GM20431 (cell line): ENCODE measurements around the gene CIZ1.
"Not testable (repeated sequence)": the region's sequence is repeated elsewhere in the genome, so short reads cannot be mapped to it uniquely, and the experiment has no call there.

ENCODE experiments used
- in situ Hi-C: fragments of 300-500 bp; cut with MseI, MboI; formaldehyde crosslinking; loops from one replicate; pipeline ENCODE4 v1.15.0; 2020; ENCODE audit warnings: low sequenced_read_pairs; ENCODE audit not compliant: unreplicated experiment

CIZ1 gene

DNA sequence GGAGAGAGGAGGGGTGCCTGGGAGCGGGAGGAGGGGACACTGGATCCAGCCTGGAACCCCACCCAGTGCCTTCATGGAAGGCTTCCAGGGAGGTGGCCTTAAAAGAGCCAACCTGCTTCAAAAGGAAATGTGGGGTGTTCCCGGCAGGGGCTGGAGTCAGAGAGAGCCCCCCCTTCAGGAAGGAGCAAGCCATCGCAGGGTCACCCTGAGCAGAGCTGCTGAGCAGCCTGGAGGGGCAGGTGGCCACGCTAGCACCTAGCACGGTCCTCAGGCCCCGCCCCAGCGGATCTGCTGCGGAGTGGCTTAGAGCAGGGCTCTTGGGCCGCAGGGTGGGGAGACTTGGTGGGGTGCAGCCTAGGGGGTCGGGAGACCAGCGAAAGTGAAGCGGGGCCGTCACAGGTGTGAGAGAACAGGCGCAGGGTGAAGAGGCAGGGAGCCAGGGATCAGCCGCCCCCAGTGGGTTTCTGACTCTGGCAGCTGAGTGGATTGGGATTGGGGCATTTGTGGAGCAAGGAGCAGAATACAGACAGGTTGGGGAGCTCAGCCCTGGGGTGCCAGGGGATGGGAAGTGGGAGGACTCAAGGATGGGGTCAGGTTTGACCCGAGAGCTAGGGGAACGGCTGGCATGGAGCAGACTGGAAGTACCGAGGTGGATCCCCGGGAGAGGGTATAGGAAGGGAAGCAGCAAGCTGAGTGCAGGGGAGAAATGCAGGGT is 40.6 kb downstream of the CIZ1 start:
- in situ Hi-C loops: no loop called here

DNA sequence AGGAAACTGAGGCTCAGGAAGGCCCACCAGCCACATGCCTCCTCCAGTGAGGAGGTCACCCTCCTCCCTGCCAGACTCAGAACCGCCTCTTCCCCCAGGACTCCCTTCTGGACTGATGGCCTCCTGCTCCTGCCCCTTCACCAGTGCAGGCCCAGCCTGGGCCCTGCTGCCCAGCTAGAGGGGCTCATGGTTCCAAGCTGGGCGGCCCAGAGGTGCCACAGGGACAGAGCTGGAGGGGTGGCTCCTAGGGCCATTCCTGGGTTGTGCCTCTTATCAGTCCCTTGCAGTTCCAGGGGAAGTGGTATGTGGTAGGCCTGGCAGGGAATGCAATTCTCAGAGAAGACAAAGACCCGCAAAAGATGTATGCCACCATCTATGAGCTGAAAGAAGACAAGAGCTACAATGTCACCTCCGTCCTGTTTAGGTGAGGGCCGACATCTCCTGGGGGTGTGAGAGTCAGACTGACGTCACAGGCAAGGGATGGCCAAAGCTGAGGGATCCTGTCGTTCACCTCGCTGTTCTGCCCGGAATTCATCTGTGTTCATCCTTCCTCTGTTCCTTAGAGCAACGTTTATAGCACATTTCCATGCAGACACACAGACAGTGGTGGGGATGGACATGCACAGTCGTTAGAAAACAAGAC is 41.3 kb downstream of the CIZ1 start:
- in situ Hi-C loops: no loop called here

DNA sequence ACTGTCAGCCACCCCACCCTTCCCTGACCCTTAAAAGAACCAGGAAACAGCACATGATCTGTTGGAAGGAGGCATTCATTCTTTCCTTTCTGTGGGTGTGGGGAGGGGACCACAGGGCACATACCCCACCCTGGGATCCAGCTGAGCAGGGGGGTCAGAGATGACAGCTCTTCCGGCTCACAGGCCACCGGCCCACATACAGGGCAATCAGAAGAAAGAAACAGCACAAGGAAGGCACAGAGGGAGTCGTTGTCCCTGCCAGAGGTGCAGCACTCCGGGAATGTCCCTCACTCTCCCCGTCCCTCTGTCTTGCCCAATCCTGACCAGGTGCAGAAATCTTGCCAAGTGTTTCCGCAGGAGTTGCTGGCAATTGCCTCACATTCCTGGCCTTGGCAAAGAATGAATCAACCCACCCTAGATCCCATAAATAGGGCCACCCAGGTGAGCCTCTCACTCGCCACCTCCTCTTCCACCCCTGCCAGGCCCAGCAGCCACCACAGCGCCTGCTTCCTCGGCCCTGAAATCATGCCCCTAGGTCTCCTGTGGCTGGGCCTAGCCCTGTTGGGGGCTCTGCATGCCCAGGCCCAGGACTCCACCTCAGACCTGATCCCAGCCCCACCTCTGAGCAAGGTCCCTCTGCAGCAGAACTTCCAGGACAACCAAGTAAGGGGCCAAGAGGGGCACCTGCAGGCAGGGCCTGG is 42.2 kb downstream of the CIZ1 start, which contains the start of gene LCN2:
Gene LCN2, plus strand, starts transcription at position 453 of the 701 bp plus-strand sequence. Its CDS starts 73 bp downstream, at position 526.
- in situ Hi-C loops: no loop called here

DNA sequence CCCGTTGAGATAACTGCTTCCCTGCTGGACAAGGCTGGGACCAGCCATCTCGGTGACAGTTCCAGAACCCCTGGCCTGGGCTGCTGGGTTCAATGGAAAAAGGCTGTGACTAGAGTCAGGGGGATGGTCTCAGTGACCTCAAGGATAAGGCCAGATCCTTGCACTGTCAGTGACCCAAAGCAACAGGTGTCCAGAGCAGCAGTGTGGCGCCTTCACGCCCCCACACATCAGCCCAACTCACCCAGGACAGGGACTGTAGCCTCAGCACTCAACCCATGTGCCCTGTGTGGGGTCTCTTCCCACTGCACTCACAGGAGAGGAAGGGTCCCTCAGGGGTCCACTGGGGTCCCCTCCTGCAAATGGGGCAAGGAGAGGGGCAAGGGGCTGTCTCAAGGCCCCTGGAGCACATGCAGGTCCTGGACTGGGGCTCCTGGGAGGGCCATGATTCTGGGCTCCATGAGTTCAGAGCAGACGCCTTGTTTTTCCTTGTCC is 42.8 kb downstream of the CIZ1 start:
- in situ Hi-C loops: no loop called here

DNA sequence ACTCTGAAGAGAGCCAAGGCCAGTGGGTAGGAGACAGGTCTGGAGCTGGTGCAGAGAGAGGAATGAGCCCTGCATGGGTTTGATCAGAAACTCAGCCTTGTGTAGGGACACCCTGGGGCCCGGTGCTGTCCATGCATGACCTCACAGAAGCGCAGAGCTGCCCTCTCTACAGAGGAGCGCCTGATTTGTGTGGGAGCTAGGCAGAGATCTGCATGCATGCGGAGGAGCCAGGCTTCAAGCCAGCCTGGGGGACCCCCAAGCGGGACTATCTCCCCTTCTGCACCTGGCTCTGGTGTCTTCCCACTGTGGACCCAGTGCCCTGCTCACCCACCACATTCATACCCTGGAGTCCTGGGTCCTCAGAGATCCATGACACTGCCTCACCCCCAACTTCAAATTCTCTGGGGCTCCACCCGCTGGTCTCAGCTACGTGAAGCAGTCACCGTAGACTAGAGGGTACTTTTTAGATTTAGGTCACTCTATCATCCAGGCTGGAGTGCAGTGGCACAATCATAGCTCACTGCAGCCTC is 44.7 kb downstream of the CIZ1 start:
- in situ Hi-C loops: no loop called here

DNA sequence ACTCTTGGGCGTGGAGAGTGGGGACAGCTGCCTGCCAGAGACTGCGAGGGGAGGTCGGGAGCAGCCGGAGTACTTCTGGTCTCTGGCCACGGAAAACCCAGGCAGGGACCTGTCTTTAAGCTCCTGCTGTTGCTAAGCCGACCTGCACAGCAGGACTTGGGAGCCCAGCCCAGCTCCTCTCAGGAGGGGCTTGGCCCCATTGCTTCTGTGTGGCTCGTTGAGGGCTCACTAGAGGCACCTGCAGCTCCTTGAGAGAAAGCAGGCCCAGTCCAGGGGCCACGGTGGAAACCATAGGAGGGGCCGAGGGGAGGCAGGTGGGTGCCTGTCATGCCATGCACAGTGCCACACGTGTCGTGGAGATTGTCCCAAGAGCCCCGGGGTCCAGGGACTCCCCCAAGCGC is 45.4 kb downstream of the CIZ1 start:
- in situ Hi-C loops: no loop called here

DNA sequence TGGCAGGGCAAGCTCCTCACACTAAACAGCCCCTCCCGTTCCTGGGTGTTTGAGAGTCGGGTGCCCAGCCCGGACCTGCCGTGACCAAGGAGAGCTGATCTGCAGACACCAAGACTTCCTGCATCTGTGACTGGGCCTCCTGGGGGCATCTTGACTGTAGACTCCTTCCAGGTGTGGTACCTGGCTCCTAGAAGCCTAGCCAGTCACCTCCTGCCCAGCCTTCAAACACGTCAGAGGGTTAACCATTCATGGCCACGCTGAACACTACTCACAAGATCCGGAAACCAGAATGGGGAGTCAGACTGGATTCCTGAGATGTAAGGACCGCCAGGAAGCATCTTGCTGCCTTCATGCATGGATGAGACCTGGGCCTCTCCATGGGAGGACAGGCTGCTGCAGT is 45.8 kb downstream of the CIZ1 start:
- in situ Hi-C loops: no loop called here

DNA sequence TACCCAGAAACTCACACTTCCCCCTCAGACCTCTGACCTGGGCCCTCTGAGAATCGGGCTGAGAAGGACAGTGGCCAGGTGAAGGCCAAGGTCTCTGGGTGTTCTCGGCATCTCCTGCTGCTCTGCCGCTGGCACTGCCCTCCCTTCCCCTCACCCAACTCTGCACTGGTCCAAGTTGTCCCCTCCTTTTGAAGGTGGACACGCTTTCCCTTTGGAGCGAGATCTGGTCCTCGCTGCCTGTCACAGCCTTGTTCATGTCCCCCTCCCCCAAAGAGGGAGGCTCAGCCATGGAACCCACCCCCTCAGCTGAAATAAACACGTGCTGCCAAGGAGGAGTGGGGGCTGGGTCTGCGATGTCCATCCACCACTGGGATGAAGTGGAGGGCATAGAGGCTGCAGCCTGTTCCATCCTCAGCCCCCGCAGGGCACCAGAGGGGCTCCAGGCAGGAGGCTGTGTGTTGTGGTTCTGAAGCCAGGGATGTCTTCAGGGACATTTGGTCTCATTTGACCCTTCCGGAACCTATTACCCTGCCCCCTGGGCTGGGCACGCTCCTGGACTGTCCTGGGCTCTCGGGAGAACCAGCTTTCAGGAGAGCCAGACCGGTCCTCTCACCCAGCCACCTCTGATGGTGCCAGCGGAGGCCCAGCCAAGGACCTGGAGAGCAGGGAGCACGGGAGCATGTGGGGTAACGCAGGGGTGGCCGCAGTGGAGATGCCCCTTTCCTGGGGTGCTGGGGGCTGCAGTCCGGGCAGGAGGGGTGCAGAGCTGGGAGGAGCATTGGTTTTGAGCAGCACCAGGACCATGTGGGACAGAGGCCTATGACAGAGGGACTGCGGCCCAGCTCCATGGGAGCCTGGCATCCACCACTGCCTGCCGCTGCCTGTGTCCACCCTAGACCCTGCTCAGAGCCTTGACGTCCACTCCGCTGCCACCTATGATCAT is 46.9 kb downstream of the CIZ1 start:
- in situ Hi-C loops: no loop called here

DNA sequence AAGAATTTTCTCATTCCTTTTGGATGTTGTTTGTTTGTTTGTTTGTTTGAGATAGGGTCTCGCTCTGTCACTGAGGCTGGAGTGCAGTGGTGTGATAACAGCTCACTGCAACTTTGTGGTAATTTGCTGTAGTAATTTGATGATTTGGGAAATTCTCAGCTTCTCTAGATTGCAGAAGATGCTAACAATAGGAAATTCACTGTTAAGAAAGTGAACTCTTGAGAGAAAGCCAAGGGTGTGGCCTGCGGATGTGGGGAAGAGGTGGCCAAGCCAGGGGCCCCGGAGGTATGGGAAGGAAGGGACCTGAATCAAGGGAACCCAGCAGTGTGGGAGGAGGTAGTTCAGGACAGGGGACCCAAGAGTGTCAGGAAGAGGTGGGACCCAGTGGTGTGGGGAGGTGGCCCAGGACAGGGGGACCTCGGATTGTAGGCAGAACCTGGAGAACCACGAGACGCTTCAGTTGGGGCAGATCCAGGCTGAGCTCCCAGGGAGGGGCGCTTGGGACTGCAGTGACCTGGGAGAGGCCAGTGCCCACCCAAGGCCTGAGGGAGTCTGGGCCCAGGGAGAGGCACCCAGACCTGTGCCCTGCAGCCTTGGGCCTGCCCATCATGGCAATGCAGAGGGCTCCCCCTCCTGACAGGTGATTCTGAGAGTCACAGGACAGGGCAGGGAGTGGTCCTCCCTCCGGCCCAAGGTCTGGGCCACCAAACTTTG is 47.7 kb downstream of the CIZ1 start:
- in situ Hi-C loops: no loop called here

DNA sequence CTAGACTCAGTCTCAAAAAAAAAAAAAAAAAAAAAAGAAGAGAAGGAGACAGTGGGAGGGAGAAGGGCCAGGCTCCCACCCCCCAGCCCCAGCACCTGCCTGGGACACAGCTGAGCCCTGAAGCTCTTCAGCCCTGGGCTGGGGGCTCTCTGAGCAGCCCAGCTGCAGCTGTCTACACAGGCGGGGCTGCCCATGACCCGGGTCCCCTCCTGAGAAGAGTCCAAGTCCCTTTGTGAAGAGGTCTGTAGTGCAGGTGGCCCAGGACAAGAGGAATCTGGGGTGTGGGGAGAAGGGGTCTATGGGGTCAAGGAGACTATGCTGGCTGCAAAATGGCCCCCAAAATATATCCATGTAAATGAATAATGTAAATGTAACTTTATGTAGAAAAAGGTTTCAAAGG is 48.8 kb downstream of the CIZ1 start:
- in situ Hi-C loops: no loop called here

DNA sequence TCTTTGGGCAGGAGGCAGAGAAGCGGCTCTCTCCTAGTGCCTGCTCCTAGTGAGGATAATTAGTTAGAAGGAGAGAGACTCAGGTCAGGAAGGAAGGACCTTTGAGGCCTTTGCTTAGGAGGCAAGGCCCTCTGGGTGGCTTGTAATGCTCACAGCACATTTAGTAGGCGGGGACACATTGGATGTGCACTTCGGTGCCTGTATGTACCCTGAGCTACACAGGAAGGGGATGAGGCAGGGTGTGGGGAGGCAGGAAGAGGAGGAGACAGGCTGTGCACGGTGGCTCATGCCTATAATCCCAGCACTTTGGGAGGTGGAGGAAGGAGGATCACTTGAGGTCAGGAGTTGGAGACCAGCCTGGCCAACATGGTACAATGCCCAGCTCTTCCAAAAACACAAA is 49.3 kb downstream of the CIZ1 start:
- in situ Hi-C loops: no loop called here

DNA sequence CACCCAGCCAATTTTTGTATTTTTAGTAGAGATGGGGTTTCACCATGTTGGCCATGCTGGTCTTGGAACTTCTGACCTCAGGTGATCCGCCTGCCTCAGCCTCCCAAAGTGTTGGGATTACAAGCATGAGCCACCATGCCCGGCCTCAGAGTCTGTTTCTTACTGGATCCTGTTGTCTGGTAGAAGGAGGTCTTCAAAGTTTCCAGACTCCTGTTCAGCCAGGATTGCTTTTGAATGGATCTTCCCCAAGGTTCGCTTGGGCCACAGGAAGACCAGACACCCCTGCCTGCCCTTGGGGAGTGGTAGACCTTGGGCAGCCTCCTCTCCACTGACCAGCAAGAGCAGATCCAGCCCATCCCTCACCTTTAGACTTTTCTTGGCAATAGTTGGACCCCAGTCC is 49.8 kb downstream of the CIZ1 start:
- in situ Hi-C loops: no loop called here

DNA sequence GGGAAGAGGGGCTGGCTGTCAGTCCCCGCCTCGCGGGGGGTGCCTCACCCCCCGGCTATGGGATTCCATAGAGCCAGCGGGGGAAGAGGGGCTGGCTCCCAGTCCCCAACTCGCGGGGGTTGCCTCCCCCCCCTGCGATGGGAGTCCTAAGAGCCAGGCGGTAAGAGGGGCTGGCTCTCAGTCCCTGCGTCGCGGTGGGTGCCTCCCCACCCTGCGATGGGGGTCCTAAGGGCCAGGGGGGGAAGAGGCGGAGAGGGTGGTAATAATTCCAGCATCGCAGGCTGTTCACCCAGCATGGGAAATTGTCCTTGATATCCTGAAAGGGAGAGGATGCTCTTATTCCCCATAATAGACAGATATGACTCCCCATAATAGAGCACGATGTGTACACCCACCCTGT is 51.8 kb downstream of the CIZ1 start:
- in situ Hi-C loops: no loop called here

DNA sequence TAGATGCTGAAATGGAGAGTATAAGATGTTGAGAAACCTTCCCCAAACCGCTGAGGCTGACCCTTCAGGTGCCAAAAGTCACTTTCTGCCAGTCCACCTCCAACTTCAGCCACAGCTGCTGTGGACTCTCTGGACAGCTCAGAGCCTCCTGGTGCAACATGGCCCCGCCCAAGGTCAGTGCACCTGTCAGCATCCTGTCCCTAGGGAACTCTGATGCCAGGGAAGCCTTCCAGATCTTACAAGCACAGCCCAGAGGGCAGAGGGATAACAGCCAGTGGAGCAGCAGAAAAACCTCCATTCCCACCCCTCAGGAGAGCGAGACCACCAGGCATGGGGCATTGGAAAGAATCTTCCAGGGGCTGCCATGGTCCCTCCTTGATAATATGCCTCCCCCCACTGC is 53.4 kb downstream of the CIZ1 start:
- in situ Hi-C loops: no loop called here

DNA sequence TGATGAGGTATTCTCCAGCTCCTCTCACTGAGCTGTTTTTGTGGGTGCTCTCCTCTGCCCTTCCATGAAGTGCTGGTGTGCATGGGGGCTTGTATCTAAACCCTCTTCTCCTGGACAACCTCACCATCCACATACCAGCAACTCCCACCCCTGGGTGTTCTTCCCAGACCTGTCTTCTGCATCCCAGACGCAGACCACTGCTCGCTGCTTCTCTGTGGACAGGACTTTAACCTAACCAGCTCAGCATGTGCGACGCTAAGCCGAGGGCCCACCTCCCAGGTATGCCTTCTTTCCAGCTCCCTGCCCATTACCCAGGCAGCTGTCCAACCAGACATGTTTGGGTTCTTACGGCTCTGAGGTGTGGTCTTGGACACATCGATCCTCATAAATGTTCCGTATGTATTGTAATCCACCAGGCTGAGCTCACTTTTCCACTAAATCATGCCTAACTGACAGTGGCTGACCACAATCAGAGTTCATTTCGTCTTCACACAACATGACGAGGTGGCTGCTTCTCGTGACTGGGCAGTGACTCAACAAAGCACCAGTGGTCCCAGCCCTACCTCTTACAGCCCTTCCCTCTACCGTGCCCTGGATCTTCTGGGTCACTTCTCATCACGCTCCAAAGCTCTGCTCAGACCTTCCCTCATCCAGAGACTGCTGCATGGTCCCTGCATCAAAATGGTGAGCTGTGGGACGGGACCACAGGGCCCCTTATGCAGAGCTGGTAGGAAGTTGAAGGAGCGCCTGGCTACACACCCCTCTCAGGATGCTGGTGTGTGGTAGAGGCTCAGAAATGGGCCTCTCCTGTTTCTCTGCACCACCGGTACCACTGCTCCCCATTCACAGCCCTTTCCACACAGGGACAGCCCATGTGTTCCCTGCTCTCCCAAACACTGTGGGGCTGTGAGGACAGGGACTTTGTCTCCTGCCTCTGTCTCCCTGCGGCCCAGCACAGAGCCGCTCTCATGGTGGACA is 54.3 kb downstream of the CIZ1 start:
- in situ Hi-C loops: no loop called here

DNA sequence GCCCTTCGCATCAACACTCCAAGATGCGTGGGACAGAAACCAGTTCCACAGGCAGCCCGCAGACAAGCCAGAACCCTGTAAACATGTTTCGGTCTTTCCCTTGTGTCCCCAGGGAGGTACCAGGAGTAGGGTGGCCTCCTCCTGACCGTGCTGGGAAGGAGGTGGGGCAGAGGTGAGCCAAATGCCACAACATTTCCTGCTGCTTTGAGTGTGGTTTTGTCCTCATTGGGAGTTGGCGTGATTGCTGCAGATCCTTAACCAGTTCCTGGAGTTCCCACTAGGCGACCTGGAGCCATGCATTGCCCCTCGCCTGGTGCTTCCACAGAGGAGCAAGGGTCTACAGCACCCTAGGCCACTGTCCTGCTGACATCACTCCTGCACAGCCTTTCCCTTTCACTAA is 55.8 kb downstream of the CIZ1 start:
- in situ Hi-C loops: not testable (repeated sequence)

DNA sequence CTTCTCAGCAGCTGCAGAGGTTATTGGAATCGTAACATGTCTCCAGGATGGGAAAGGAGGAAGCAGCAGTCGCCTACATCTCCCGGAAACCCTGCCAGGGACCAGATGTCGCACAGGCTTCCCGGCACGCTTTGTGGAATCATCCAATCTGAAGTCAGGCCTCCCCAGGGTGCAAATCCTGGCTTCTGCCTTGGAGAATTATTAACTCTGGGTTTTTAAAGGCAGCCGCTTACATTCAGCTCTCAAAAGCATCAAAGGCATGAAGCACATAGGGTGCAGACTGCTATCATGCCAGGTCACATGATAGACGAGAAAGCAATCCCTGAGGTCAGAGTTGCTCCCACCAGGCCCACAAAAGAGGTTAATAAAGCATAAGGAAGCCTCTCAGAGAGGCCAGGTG is 59.2 kb downstream of the CIZ1 start:
- in situ Hi-C loops: not testable (repeated sequence)

DNA sequence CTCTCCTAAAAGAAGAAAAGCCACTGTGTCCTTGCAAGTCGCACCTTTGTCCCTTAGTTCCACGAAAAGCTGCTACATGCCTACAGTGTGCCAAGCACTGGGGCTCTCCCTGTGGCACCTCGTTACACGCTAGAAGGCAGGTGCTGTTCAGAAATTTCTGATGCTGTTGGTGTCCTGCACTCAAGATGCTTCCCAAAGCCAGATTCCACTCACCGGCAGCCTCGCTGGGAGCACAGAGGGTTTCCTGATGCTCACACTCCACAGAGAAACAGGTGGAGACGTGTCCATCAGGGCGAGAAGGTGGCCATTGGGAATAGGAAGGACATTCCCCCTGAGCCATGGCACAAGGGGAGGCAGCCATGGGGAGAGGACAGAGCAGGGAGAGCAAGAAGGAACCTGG is 60.0 kb downstream of the CIZ1 start:
- in situ Hi-C loops: not testable (repeated sequence)
